Panc1 (cell line): ENCODE data around the gene PPP1CA. TPM values are rescaled to one million over a fixed set of nuclear protein-coding genes. Genes with fewer than 3 reads are reported as not detected.

ENCODE experiments used
- ATAC-seq: fragments of 200-7000 bp; cut with Tn5 transposase; 2 replicates; pipeline ENCODE4 v1.9.1; 2020; ENCODE audit warnings: mild to moderate bottlenecking, moderate library complexity
- Bru-seq: library from RNA; stranded (reverse); fragments of 400-500 nt; gene quantifications from one replicate; lab custom pipeline; 2021; lab: Mats Ljungman, UMichigan
- BruChase-seq, 2 experiments: library from RNA; stranded (reverse); fragments of 400-500 nt; gene quantifications; one replicate each; lab custom pipeline; 2021; lab: Mats Ljungman, UMichigan
- BruUV-seq: library from RNA; stranded (reverse); fragments of 400-500 nt; replicated peaks from 2 replicates; lab custom pipeline; 2021; lab: Mats Ljungman, UMichigan
- CTCF ChIA-PET: fragments of 300-600 bp; sonication (Branson Sonifier 250); formaldehyde crosslinking; loops from one replicate; lab custom pipeline; 2022; ENCODE audit warnings: antibody characterized with exemption; lab: Charles Lee
- POLR2A ChIA-PET: fragments of 300-600 bp; sonication (Branson Sonifier 250); formaldehyde crosslinking; loops from one replicate; lab custom pipeline; 2022; ENCODE audit warnings: antibody characterized with exemption; lab: Charles Lee
- DNase-seq: peaks from one replicate; pipeline ENCODE4 v3.0.0-alpha.2; 2010; ENCODE audit warnings: low read depth, low spot score
- H3K27ac ChIP-seq: 2 replicates; pipeline ENCODE4 v1.5.1; 2011; ENCODE audit warnings: mild to moderate bottlenecking, low read length, inconsistent platforms
- H3K27me3 ChIP-seq: fragments of 200-500 bp; sonication (Bioruptor generic); 2 replicates; pipeline ENCODE4 v1.6.0; 2014; ENCODE audit warnings: low read length, inconsistent platforms; ENCODE audit not compliant: control insufficient read depth, insufficient read depth
- H3K36me3 ChIP-seq: fragments of 200-500 bp; sonication (Bioruptor generic); 2 replicates; pipeline ENCODE4 v1.5.1; 2014; ENCODE audit warnings: inconsistent platforms, mild to moderate bottlenecking, low read length, moderate library complexity; ENCODE audit not compliant: control insufficient read depth, insufficient read depth
- H3K4me1 ChIP-seq: 2 replicates; pipeline ENCODE4 v1.5.1; 2011; ENCODE audit warnings: inconsistent platforms, mild to moderate bottlenecking, low read length, moderate library complexity; ENCODE audit not compliant: control insufficient read depth, insufficient read depth
- H3K4me3 ChIP-seq, 2 experiments: 2 replicates each; pipeline ENCODE4 v1.5.1; 2011 to 2012; ENCODE audit warnings: low read depth in 2 of 2, low read length in 2 of 2, mild to moderate bottlenecking in 2 of 2, inconsistent platforms in 1 of 2, moderate library complexity in 1 of 2
- H3K9me3 ChIP-seq: fragments of 200-500 bp; sonication (Bioruptor generic); 2 replicates; pipeline ENCODE4 v1.5.1; 2014; ENCODE audit warnings: low read depth, mild to moderate bottlenecking, inconsistent platforms, low read length, moderate library complexity; ENCODE audit not compliant: control insufficient read depth, insufficient read depth
- POLR2AphosphoS5 ChIP-seq: IDR thresholded peaks from 2 replicates; pipeline ENCODE4 v1.6.1; 2012; ENCODE audit warnings: mild to moderate bottlenecking, low read depth, low read length, moderate library complexity
- SIN3A ChIP-seq: IDR thresholded peaks from 2 replicates; pipeline ENCODE4 v1.6.1; 2012; ENCODE audit warnings: low read depth, mild to moderate bottlenecking, low read length, moderate library complexity, borderline replicate concordance; ENCODE audit not compliant: insufficient read depth
- TCF7L2 ChIP-seq: IDR thresholded peaks from 2 replicates; pipeline ENCODE4 v1.6.1; 2011; ENCODE audit warnings: mild to moderate bottlenecking, low read depth, low read length, inconsistent platforms
- in situ Hi-C: cut with HindIII; loops from 2 replicates; pipeline ENCODE4 v1.10.0; 2016; ENCODE audit warnings: low sequenced_read_pairs, low pct_unique_long_range_greater_than_20kb
- intact Hi-C: fragments of 100-400 bp; cut with micrococcal nuclease; formaldehyde crosslinking; loops from one replicate; pipeline ENCODE4 v1.10.0; 2022; ENCODE audit not compliant: unreplicated experiment
- long read RNA-seq: library from polyadenylated mRNA; unstranded; transcript quantifications from one replicate; pipeline ENCODE4 v2.0.0, GENCODE V29; 2021; ENCODE audit not compliant: unreplicated experiment
- polyA plus RNA-seq: library from polyadenylated mRNA; unstranded; fragments of >200 nt; gene quantifications from one replicate; pipeline ENCODE4 v1.2.1, GENCODE V29; 2012; ENCODE audit warnings: missing spikeins; ENCODE audit not compliant: insufficient read length
- total RNA-seq: library from RNA; stranded (reverse); gene quantifications from one replicate; pipeline ENCODE4 v1.2.1, GENCODE V29; 2021; ENCODE audit not compliant: unreplicated experiment
- TF ChIP-seq, protein P1 (sequence below), 2 experiments: IDR thresholded peaks; 2 replicates each; pipeline ENCODE4 v1.6.1; 2011 to 2012; ENCODE audit warnings: low read depth in 2 of 2, control low read depth in 1 of 2, low read length in 1 of 2, mild to moderate bottlenecking in 1 of 2, moderate library complexity in 1 of 2; ENCODE audit not compliant: insufficient read depth in 1 of 2
- TF ChIP-seq, protein P2 (sequence below): fragments of 450-650 bp; IDR thresholded peaks from 2 replicates; pipeline ENCODE4 v1.5.1; 2017; ENCODE audit warnings: mild to moderate bottlenecking

Gene PPP1CA
- total RNA-seq, result 361 TPM
- polyA plus RNA-seq, result 412 TPM
- percentile 86 among the genes with signal in this experiment for Bru-seq, nascent RNA
- percentile 95 among the genes with signal in this experiment for BruChase-seq, experiment 1, labeled RNA remaining after a 2-hour chase
- percentile 98 among the genes with signal in this experiment for BruChase-seq, experiment 2, labeled RNA remaining after a 6-hour chase
- long read RNA-seq, transcript PPP1CA-201 (7 exons, 1,389 nt), result minor isoform, 8 of 763 reads
- long read RNA-seq, transcript PPP1CA-202 (6 exons, 1,054 nt), result minor isoform, 72 of 763 reads
- long read RNA-seq, transcript PPP1CA-203 (7 exons, 1,476 nt), result major isoform, 509 of 763 reads
- long read RNA-seq, transcript PPP1CA-204 (6 exons, 1,677 nt), result minor isoform, 46 of 763 reads
- long read RNA-seq, partial matches to known transcripts, result 18 of 763 reads
- long read RNA-seq, other reads (novel, unspliced or antisense), result 109 of 763 reads

DNA sequence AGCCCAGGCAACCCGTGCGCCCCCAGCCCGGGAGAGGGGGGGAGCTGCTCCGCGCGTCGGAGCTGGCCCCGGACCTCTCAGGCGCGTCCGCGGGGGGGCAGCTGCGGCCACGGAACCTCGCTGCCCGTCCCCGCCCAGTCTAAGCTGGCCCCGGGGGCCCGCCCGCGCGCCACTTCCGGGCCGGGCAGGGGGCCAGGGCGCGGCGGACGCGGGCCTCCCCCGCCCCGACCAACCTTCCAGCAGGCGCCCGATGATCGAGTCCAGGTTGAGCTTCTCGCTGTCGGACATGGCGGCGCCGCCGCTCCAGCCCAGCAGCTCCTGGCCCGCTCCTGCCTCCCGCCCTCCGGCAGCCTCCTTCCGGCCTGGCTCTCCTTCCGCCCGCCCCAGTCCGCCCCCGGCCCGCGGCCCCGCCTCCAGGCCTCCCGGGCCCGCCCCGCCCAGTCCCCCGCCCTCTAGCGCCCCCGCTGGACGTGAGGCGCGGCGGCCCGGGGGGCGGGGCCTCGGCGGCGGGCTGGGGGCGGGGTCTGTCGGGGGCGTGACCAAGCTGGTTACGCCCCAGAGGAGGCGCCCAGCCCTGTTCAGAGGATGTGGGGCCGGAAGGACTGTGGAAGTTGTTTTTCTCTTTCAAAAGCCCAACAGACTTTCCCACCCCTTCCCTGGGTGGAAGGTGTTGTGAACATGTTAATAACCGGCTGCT, at the start of gene PPP1CA:
Gene PPP1CA, minus strand, starts transcription at position 364 of the 697 bp plus-strand sequence. Its CDS starts 76 bp downstream, at position 288.
- peaks cover 7% of the 10 kb centered on the region for H3K36me3 ChIP-seq
- no peaks in the 10 kb centered on the region for H3K9me3 ChIP-seq
- ATAC-seq, result peak; percentile 92
- intact Hi-C loops (no loop called here), in situ Hi-C loops (no loop called here)
- ChIA-PET POLR2A (interaction anchor here (0.5 to 1.7 kb wide), 13 partner anchors 10 to 1000 kb away, joined by 3 to 8 read pairs (median 4); no protein-coding TSS in a partner anchor), CTCF (interaction anchor here (0.6 to 1.6 kb wide), 10 partner anchors 10 to 104 kb away, joined by 3 to 9 read pairs (median 6); partner anchors contain the start of gene PITPNM1)
- BruUV-seq, result no TSS peak
- TF ChIP-seq, protein P1, sequence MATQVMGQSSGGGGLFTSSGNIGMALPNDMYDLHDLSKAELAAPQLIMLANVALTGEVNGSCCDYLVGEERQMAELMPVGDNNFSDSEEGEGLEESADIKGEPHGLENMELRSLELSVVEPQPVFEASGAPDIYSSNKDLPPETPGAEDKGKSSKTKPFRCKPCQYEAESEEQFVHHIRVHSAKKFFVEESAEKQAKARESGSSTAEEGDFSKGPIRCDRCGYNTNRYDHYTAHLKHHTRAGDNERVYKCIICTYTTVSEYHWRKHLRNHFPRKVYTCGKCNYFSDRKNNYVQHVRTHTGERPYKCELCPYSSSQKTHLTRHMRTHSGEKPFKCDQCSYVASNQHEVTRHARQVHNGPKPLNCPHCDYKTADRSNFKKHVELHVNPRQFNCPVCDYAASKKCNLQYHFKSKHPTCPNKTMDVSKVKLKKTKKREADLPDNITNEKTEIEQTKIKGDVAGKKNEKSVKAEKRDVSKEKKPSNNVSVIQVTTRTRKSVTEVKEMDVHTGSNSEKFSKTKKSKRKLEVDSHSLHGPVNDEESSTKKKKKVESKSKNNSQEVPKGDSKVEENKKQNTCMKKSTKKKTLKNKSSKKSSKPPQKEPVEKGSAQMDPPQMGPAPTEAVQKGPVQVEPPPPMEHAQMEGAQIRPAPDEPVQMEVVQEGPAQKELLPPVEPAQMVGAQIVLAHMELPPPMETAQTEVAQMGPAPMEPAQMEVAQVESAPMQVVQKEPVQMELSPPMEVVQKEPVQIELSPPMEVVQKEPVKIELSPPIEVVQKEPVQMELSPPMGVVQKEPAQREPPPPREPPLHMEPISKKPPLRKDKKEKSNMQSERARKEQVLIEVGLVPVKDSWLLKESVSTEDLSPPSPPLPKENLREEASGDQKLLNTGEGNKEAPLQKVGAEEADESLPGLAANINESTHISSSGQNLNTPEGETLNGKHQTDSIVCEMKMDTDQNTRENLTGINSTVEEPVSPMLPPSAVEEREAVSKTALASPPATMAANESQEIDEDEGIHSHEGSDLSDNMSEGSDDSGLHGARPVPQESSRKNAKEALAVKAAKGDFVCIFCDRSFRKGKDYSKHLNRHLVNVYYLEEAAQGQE (IDR thresholded peaks at IDR 0.05; ENCODE audit: insufficient read depth in 1 of 2, low read depth in 2 of 2, low read length in 1 of 2), result no peak
- TF ChIP-seq TCF7L2, result no peak
- TF ChIP-seq POLR2AphosphoS5, result peak; percentile 87
- TF ChIP-seq, protein P2, sequence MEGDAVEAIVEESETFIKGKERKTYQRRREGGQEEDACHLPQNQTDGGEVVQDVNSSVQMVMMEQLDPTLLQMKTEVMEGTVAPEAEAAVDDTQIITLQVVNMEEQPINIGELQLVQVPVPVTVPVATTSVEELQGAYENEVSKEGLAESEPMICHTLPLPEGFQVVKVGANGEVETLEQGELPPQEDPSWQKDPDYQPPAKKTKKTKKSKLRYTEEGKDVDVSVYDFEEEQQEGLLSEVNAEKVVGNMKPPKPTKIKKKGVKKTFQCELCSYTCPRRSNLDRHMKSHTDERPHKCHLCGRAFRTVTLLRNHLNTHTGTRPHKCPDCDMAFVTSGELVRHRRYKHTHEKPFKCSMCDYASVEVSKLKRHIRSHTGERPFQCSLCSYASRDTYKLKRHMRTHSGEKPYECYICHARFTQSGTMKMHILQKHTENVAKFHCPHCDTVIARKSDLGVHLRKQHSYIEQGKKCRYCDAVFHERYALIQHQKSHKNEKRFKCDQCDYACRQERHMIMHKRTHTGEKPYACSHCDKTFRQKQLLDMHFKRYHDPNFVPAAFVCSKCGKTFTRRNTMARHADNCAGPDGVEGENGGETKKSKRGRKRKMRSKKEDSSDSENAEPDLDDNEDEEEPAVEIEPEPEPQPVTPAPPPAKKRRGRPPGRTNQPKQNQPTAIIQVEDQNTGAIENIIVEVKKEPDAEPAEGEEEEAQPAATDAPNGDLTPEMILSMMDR, result peak; percentile 98
- peak; percentile 87; the same call in 1 of the 2 replicates for TF ChIP-seq SIN3A
- DNase-seq, result peak; percentile 8
- H3K27ac ChIP-seq, result peak within 1 kb of the TSS; percentile 98
- peaks cover 36% of the 10 kb centered on the region for H3K4me1 ChIP-seq
- H3K4me3 ChIP-seq, result peak within 1 kb of the TSS; percentile 84 to 96
- H3K27me3 ChIP-seq, result no peaks in the 10 kb centered on the region

DNA sequence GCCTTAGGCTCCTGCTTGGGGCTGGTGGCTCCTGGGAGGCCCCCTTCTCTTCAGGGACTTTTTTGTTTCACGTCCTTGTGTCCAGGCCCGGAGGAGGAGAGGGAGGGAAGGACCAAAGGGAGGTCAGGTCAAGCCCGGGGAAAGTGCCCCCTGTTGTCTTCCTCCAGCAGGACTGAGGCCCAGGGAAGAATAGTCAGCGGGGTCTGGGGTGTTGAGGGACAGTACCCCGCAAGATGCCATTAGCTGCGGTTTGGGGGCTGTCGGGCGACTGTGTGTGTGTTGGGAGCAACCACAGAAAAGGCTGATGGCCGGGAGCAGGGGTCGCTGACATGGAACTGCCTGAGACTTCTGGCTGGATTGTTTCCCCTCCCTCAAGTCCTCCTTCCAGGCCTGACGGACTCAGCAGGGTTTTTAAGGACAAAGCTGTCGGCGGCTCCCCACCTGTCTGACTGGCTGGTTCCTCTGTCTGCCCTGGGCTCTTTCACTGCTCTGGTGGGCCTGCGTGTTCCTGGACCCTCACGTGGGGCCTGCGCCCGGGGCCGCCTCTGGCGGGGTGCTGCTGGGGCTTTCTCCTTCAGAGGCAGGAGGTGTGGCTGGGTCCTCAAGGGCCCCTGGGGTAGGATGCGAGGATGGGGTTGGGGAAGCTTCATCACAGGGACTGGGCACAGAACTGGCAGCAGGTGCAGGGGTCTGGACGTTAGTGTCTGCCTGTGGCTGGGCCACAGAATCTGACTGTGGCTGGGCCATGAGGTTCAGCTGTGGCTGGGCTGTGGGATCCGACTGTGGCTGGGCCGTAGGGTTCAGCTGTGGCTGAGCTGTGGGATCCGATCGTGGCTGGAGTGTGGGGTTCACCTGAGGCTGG, 49.4 kb upstream of the PPP1CA start:
- no TSS peak for BruUV-seq
- ChIA-PET CTCF (interaction anchor here (0.5 to 0.6 kb wide), 2 partner anchors 12 to 188 kb away, joined by 3 read pairs; no protein-coding TSS in a partner anchor), POLR2A (no interaction called here)

More for the DNA sequence above, 49.4 kb upstream of the PPP1CA start:
- DNase-seq, result no peak
- no peak overlapping the region for H3K4me3 ChIP-seq
- no peaks in the 10 kb centered on the region for H3K36me3 ChIP-seq
- in situ Hi-C loops, result no loop called here
- H3K4me1 ChIP-seq, result no peaks in the 10 kb centered on the region
- no peak for ATAC-seq
- H3K9me3 ChIP-seq, result no peaks in the 10 kb centered on the region
- TF ChIP-seq POLR2AphosphoS5 (no peak), SIN3A (no peak)
- TF ChIP-seq, protein P2, result no peak
- no peak overlapping the region for H3K27ac ChIP-seq
- intact Hi-C loops, result no loop called here
- no peaks in the 10 kb centered on the region for H3K27me3 ChIP-seq
